Loucy (cell line): Measurements from ENCODE around the gene PIAS3.

ENCODE experiments used
- EZH2phosphoT487 ChIP-seq: fragments of 200-600 bp; IDR thresholded peaks from 2 replicates; pipeline ENCODE4 v1.6.1; 2018; ENCODE audit warnings: antibody characterized with exemption, mild to moderate bottlenecking, moderate library complexity, borderline replicate concordance
- TF ChIP-seq, protein P1 (sequence below): fragments of 200-600 bp; sonication (generic); conservative IDR thresholded peaks from 2 replicates; pipeline ENCODE4 v1.5.1; 2014; ENCODE audit warnings: mild to moderate bottlenecking, antibody characterized with exemption, low read length

DNA sequence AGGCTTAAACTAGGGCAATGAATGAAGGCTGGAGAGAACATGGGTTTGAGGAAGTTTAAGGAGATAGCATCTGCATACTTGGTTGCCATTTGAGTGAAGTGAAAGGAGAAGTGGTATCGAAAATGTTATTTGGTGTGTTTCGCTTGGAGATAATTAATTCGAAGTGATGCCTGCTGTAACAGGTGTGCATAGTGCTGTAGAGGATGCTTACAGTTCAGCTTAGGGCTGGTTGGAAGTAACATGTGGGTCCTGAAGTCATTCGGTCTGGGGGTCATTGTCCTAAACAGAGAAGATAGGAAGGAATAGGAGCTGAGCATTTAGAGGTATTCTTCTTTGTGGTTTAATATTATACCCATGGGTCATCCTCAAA is 13.8 kb downstream of the PIAS3 start:
- TF ChIP-seq, protein P1, sequence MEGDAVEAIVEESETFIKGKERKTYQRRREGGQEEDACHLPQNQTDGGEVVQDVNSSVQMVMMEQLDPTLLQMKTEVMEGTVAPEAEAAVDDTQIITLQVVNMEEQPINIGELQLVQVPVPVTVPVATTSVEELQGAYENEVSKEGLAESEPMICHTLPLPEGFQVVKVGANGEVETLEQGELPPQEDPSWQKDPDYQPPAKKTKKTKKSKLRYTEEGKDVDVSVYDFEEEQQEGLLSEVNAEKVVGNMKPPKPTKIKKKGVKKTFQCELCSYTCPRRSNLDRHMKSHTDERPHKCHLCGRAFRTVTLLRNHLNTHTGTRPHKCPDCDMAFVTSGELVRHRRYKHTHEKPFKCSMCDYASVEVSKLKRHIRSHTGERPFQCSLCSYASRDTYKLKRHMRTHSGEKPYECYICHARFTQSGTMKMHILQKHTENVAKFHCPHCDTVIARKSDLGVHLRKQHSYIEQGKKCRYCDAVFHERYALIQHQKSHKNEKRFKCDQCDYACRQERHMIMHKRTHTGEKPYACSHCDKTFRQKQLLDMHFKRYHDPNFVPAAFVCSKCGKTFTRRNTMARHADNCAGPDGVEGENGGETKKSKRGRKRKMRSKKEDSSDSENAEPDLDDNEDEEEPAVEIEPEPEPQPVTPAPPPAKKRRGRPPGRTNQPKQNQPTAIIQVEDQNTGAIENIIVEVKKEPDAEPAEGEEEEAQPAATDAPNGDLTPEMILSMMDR, result no peak
- TF ChIP-seq EZH2phosphoT487, result no peak
